ENCODE results near the gene GPR146. TPM values are rescaled to one million over a fixed set of nuclear protein-coding genes. Genes with fewer than 3 reads are reported as not detected.

GPR146 gene
- total RNA-seq, 1 donor from 2014 or later = 5.2 TPM

GRCh38 chr7:1042492-1042833 lies 1.9 kb upstream of the GPR146 start:
- no peaks in the 10 kb centered on the region for H3K9me3 ChIP-seq (ENCODE audit: control insufficient read depth in 3 of 3, low read length in 3 of 3)
- peaks cover 46 to 60% (median 46%) of the 10 kb centered on the region in 3 donors for H3K4me1 ChIP-seq (ENCODE audit: control insufficient read depth in 3 of 3, insufficient read depth in 3 of 3, low read length in 3 of 3)
- H3K27me3 ChIP-seq (ENCODE audit: control insufficient read depth in 3 of 3, insufficient read depth in 3 of 3, low read length in 3 of 3) = no peaks in the 10 kb centered on the region
- H3K36me3 ChIP-seq (ENCODE audit: control insufficient read depth in 3 of 3, insufficient read depth in 3 of 3, low read length in 3 of 3) = no peaks in the 10 kb centered on the region
- no peak overlapping the region for H3K4me3 ChIP-seq (ENCODE audit: low read length in 3 of 3)
- H3K27ac ChIP-seq (ENCODE audit: low read depth, low read length) = no peak overlapping the region
- no peak overlapping the region for H3K9ac ChIP-seq (ENCODE audit: low read depth in 1 of 3, low read length in 3 of 3)

DNA sequence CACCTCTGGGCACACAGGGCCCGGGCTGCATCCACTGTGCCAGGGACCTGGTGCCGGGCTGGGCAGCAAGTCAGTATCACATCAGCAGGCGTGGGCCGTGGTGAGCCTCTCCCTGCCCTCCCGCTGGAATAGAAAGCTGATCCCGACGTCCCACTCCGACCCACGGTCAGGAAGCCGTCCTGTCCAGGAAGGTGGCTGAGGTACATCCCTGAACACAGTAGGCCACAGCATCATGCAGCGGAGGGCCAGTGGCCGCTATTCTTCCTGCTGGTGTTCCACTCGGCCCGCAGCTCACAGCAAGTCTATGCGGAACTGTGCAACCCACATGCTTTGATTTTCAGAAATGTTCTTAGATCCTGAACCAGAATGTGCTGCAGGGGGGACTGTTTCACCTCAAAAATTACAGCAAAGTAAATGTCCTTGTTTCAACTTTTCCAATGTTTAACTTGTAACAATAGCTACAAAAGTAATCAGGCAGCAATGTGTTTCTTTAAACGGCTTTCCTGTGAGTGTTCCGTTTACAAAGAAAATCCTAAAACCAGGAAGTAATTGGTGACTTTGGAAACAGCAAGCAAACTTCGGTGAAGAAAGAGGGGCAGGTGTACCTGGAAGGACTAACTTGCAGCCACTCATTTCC lies 676 bp upstream of the GPR146 start:
- no peaks in the 10 kb centered on the region for H3K9me3 ChIP-seq (ENCODE audit: control insufficient read depth in 3 of 3, low read length in 3 of 3)
- H3K27ac ChIP-seq (ENCODE audit: low read depth, low read length) = peak overlapping the region; percentile 89
- no peaks in the 10 kb centered on the region for H3K27me3 ChIP-seq (ENCODE audit: control insufficient read depth in 3 of 3, insufficient read depth in 3 of 3, low read length in 3 of 3)
- peaks cover 46 to 71% (median 52%) of the 10 kb centered on the region in 3 donors for H3K4me1 ChIP-seq (ENCODE audit: control insufficient read depth in 3 of 3, insufficient read depth in 3 of 3, low read length in 3 of 3)
- H3K9ac ChIP-seq (ENCODE audit: low read depth in 1 of 3, low read length in 3 of 3) = peak overlapping the region; percentile 52 to 88 (median 64)
- H3K36me3 ChIP-seq (ENCODE audit: control insufficient read depth in 3 of 3, insufficient read depth in 3 of 3, low read length in 3 of 3) = no peaks in the 10 kb centered on the region
- H3K4me3 ChIP-seq (ENCODE audit: low read length in 3 of 3) = peak overlapping the region; percentile 44 to 66 (median 54)

GRCh38 chr7:1045069-1046063 lies 1.0 kb downstream of the GPR146 start:
- H3K4me1 ChIP-seq (ENCODE audit: control insufficient read depth in 3 of 3, insufficient read depth in 3 of 3, low read length in 3 of 3) = peaks cover 60 to 87% (median 68%) of the 10 kb centered on the region in 3 donors
- no peaks in the 10 kb centered on the region for H3K27me3 ChIP-seq (ENCODE audit: control insufficient read depth in 3 of 3, insufficient read depth in 3 of 3, low read length in 3 of 3)
- no peaks in the 10 kb centered on the region for H3K9me3 ChIP-seq (ENCODE audit: control insufficient read depth in 3 of 3, low read length in 3 of 3)
- peak overlapping the region; percentile 79 to 92 (median 83) for H3K9ac ChIP-seq (ENCODE audit: low read depth in 1 of 3, low read length in 3 of 3)
- peak overlapping the region; percentile 74 to 82 (median 80) for H3K4me3 ChIP-seq (ENCODE audit: low read length in 3 of 3)
- H3K36me3 ChIP-seq (ENCODE audit: control insufficient read depth in 3 of 3, insufficient read depth in 3 of 3, low read length in 3 of 3) = no peaks in the 10 kb centered on the region
- peak overlapping the region; percentile 89 for H3K27ac ChIP-seq (ENCODE audit: low read depth, low read length)

GRCh38 chr7:1046722-1047679 lies 2.7 kb downstream of the GPR146 start:
- H3K9ac ChIP-seq (ENCODE audit: low read depth in 1 of 3, low read length in 3 of 3) = peak overlapping the region in 1 of 3 donors; percentile 16
- H3K4me3 ChIP-seq (ENCODE audit: low read length in 3 of 3) = peak overlapping the region in 1 of 3 donors; percentile 14
- no peaks in the 10 kb centered on the region for H3K27me3 ChIP-seq (ENCODE audit: control insufficient read depth in 3 of 3, insufficient read depth in 3 of 3, low read length in 3 of 3)
- peaks cover 68 to 89% (median 76%) of the 10 kb centered on the region in 3 donors for H3K4me1 ChIP-seq (ENCODE audit: control insufficient read depth in 3 of 3, insufficient read depth in 3 of 3, low read length in 3 of 3)
- no peak overlapping the region for H3K27ac ChIP-seq (ENCODE audit: low read depth, low read length)
- no peaks in the 10 kb centered on the region for H3K9me3 ChIP-seq (ENCODE audit: control insufficient read depth in 3 of 3, low read length in 3 of 3)
- no peaks in the 10 kb centered on the region for H3K36me3 ChIP-seq (ENCODE audit: control insufficient read depth in 3 of 3, insufficient read depth in 3 of 3, low read length in 3 of 3)

- Histone ChIP-seq H3K4me1 (ENCODE audit: control insufficient read depth in 3 of 3, insufficient read depth in 3 of 3, low read length in 3 of 3) (peaks cover 64 to 86% (median 79%) of the 10 kb centered on the region in 3 donors), H3K36me3 (ENCODE audit: control insufficient read depth in 3 of 3, insufficient read depth in 3 of 3, low read length in 3 of 3) (no peaks in the 10 kb centered on the region), H3K27me3 (ENCODE audit: control insufficient read depth in 3 of 3, insufficient read depth in 3 of 3, low read length in 3 of 3) (no peaks in the 10 kb centered on the region), H3K9ac (ENCODE audit: low read depth in 1 of 3, low read length in 3 of 3) (peak overlapping the region in 2 of 3 donors; percentile 14 to 35), H3K4me3 (ENCODE audit: low read length in 3 of 3) (peak overlapping the region in 1 of 3 donors; percentile 5), H3K9me3 (ENCODE audit: control insufficient read depth in 3 of 3, low read length in 3 of 3) (no peaks in the 10 kb centered on the region), H3K27ac (ENCODE audit: low read depth, low read length) (peak overlapping the region; percentile 69)
Measured at GRCh38 chr7:1049006-1049741, 4.8 kb downstream of the GPR146 start.

- Histone ChIP-seq H3K4me3 (ENCODE audit: low read length in 3 of 3) (no peak overlapping the region), H3K27me3 (ENCODE audit: control insufficient read depth in 3 of 3, insufficient read depth in 3 of 3, low read length in 3 of 3) (no peaks in the 10 kb centered on the region), H3K9ac (ENCODE audit: low read depth in 1 of 3, low read length in 3 of 3) (peak overlapping the region in 2 of 3 donors; percentile 14 to 45), H3K4me1 (ENCODE audit: control insufficient read depth in 3 of 3, insufficient read depth in 3 of 3, low read length in 3 of 3) (peaks cover 62 to 89% (median 84%) of the 10 kb centered on the region in 3 donors), H3K27ac (ENCODE audit: low read depth, low read length) (peak overlapping the region; percentile 69), H3K36me3 (ENCODE audit: control insufficient read depth in 3 of 3, insufficient read depth in 3 of 3, low read length in 3 of 3) (no peaks in the 10 kb centered on the region), H3K9me3 (ENCODE audit: control insufficient read depth in 3 of 3, low read length in 3 of 3) (no peaks in the 10 kb centered on the region)
Measured at GRCh38 chr7:1049801-1050200, 5.5 kb downstream of the GPR146 start.

DNA sequence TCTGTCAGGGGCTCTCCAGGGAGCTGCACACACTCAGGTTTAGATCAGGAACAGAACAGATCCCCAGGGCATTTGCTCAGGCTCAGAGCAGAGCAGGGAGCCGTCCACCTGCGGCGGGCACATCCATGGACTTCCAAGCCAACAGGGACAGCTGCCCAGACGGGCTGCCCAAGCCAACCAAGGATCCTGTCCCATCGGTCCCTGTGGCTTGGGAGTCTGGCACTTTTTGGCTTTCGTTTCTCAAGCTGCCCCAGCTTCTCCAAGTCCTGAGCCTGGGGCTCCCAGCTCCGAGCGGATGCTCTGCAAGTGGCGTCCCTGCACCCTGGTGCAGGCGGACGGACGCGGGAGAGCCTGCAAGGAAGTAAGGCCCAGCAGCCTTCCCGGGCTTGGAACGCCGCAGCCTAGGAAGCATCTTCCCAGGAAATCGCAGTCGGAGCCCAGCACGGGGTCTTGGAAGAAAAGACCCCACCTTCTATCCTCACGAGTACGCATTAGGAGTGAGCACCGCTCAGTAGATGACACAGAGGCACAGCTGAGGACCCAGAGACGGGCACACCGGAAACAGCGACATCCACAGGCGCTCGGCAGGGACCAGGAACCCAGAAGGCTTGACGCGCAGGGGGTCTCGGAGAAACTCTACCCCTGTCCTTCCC lies 6.0 kb downstream of the GPR146 start:
- Histone ChIP-seq H3K27ac (ENCODE audit: low read depth, low read length) (peak overlapping the region; percentile 84), H3K4me1 (ENCODE audit: control insufficient read depth in 3 of 3, insufficient read depth in 3 of 3, low read length in 3 of 3) (peaks cover 59 to 89% (median 82%) of the 10 kb centered on the region in 3 donors), H3K27me3 (ENCODE audit: control insufficient read depth in 3 of 3, insufficient read depth in 3 of 3, low read length in 3 of 3) (no peaks in the 10 kb centered on the region), H3K9me3 (ENCODE audit: control insufficient read depth in 3 of 3, low read length in 3 of 3) (no peaks in the 10 kb centered on the region), H3K36me3 (ENCODE audit: control insufficient read depth in 3 of 3, insufficient read depth in 3 of 3, low read length in 3 of 3) (no peaks in the 10 kb centered on the region), H3K4me3 (ENCODE audit: low read length in 3 of 3) (no peak overlapping the region), H3K9ac (ENCODE audit: low read depth in 1 of 3, low read length in 3 of 3) (peak overlapping the region in 1 of 3 donors; percentile 45)

GRCh38 chr7:1050956-1051690 lies 6.8 kb downstream of the GPR146 start:
- no peaks in the 10 kb centered on the region for H3K27me3 ChIP-seq (ENCODE audit: control insufficient read depth in 3 of 3, insufficient read depth in 3 of 3, low read length in 3 of 3)
- H3K9me3 ChIP-seq (ENCODE audit: control insufficient read depth in 3 of 3, low read length in 3 of 3) = no peaks in the 10 kb centered on the region
- H3K4me3 ChIP-seq (ENCODE audit: low read length in 3 of 3) = no peak overlapping the region
- H3K9ac ChIP-seq (ENCODE audit: low read depth in 1 of 3, low read length in 3 of 3) = peak overlapping the region in 2 of 3 donors; percentile 8 to 45
- H3K36me3 ChIP-seq (ENCODE audit: control insufficient read depth in 3 of 3, insufficient read depth in 3 of 3, low read length in 3 of 3) = no peaks in the 10 kb centered on the region
- H3K27ac ChIP-seq (ENCODE audit: low read depth, low read length) = peak overlapping the region; percentile 84
- peaks cover 54 to 89% (median 82%) of the 10 kb centered on the region in 3 donors for H3K4me1 ChIP-seq (ENCODE audit: control insufficient read depth in 3 of 3, insufficient read depth in 3 of 3, low read length in 3 of 3)

All from skeletal muscle tissue (tissue), 4 donors.